K562 (cell line): ENCODE measurements around the gene MAST4. TPM values are rescaled to one million over a fixed set of nuclear protein-coding genes. Genes with fewer than 3 reads are reported as not detected.

Source experiments
- ATAC-seq: fragments of 200-7000 bp; cut with Tn5 transposase; 3 replicates; pipeline ENCODE4 v1.9.1; 2020; ENCODE audit warnings: moderate library complexity
- BruUV-seq: library from RNA; stranded (reverse); fragments of 400-500 nt; replicated peaks from 2 replicates; lab custom pipeline; 2021; lab: Mats Ljungman, UMichigan
- CTCF ChIA-PET: fragments of 300-600 bp; formaldehyde crosslinking; extraction: SDS; loops from one replicate; lab custom pipeline; 2021; ENCODE audit warnings: low intra/inter-chr PET ratio; lab: Yijun Ruan, JAX
- POLR2A ChIA-PET: fragments of 300-600, 350-650 bp; sonication (Branson Sonifier 250); formaldehyde crosslinking; extraction: SDS; loops from one replicate; lab custom pipeline; 2021; ENCODE audit warnings: antibody characterized with exemption, inconsistent platforms; lab: Yijun Ruan, JAX
- DNase-seq, 4 experiments: peaks; one replicate each; pipeline versions ENCODE4 v3.0.0 to v3.0.0-alpha.2; 2011 to 2018; ENCODE audit warnings: low spot score in 3 of 4, mixed read lengths in 3 of 4; ENCODE audit errors: extremely low read depth in 1 of 4
- FAIRE-seq: peaks from 2 replicates; lab custom pipeline; 2011; peaks lifted over from hg19 to GRCh38; lab: Jason Lieb, UNC
- H2AFZ ChIP-seq: 2 replicates; pipeline ENCODE4 v1.6.0; 2011; ENCODE audit warnings: low read depth, low read length, control low read depth, inconsistent platforms
- H3K27ac ChIP-seq: fragments of 200-600 bp; 3 replicates; pipeline ENCODE4 v1.8.0; 2011; ENCODE audit warnings: low read depth, mild to moderate bottlenecking, control low read depth, inconsistent platforms, low read length, moderate library complexity, mixed read lengths; ENCODE audit errors: extremely low read depth
- H3K27me3 ChIP-seq, 2 experiments: fragments of 300-600 bp in 1 of 2; 2 replicates in 1 of 2; 3 replicates in 1 of 2; pipeline versions ENCODE4 v1.6.0 to v1.8.0; 2011; ENCODE audit warnings: inconsistent platforms in 2 of 2, low read length in 2 of 2, mild to moderate bottlenecking in 1 of 2, mixed read lengths in 1 of 2, moderate library complexity in 1 of 2; ENCODE audit not compliant: control insufficient read depth in 2 of 2, insufficient read depth in 2 of 2
- H3K36me3 ChIP-seq: fragments of 300-600 bp; 3 replicates; pipeline ENCODE4 v1.8.0; 2011; ENCODE audit warnings: mild to moderate bottlenecking, low read length, inconsistent platforms; ENCODE audit not compliant: control insufficient read depth, insufficient read depth
- H3K4me1 ChIP-seq, 2 experiments: fragments of 200-600 bp in 1 of 2; replicated peaks in 1 of 2; 2 replicates in 1 of 2; 3 replicates in 1 of 2; pipeline versions ENCODE4 v1.5.1 to v1.8.0; 2011; ENCODE audit warnings: inconsistent platforms in 2 of 2, low read length in 2 of 2, mild to moderate bottlenecking in 1 of 2, mixed read lengths in 1 of 2, moderate library complexity in 1 of 2; ENCODE audit not compliant: control insufficient read depth in 2 of 2, insufficient read depth in 2 of 2
- H3K4me2 ChIP-seq: 2 replicates; pipeline ENCODE4 v1.6.1; 2011; ENCODE audit warnings: low read length, control low read depth, inconsistent platforms, mixed read lengths; ENCODE audit not compliant: insufficient read depth
- H3K4me3 ChIP-seq: fragments of 200-600 bp; sonication (generic), shearing (Covaris generic); 2 replicates; pipeline ENCODE4 v1.5.1; 2016; ENCODE audit warnings: control low read depth, inconsistent platforms
- H3K79me2 ChIP-seq: fragments of 200-600 bp; 3 replicates; pipeline ENCODE4 v1.8.0; 2011; ENCODE audit warnings: low read length, inconsistent platforms; ENCODE audit not compliant: control insufficient read depth, insufficient read depth
- H3K9ac ChIP-seq, 2 experiments: 2 replicates each; pipeline versions ENCODE4 v1.6.0 to v1.6.1; 2011; ENCODE audit warnings: low read depth in 2 of 2, low read length in 2 of 2, control low read depth in 1 of 2, inconsistent platforms in 1 of 2, mild to moderate bottlenecking in 1 of 2, mixed read lengths in 1 of 2; ENCODE audit not compliant: insufficient read depth in 1 of 2
- H3K9me1 ChIP-seq: one replicate; pipeline ENCODE4 v1.6.0; 2011; ENCODE audit warnings: inconsistent platforms, mild to moderate bottlenecking, low read length, moderate library complexity; ENCODE audit not compliant: control insufficient read depth, insufficient read depth
- H3K9me3 ChIP-seq: replicated peaks from 2 replicates; pipeline ENCODE4 v1.5.1; 2011; ENCODE audit warnings: low read depth, low read length, inconsistent platforms; ENCODE audit not compliant: control insufficient read depth, insufficient read depth
- H4K20me1 ChIP-seq: replicated peaks from 2 replicates; pipeline ENCODE4 v1.6.1; 2011; ENCODE audit warnings: low read length, inconsistent platforms, mixed read lengths; ENCODE audit not compliant: control insufficient read depth, insufficient read depth
- CBFA2T2 ChIP-seq: fragments of 450-650 bp; conservative IDR thresholded peaks from 2 replicates; pipeline ENCODE4 v1.6.1; 2017; ENCODE audit warnings: mild to moderate bottlenecking
- DIDO1 ChIP-seq: fragments of 450-650 bp; IDR thresholded peaks from 2 replicates; pipeline ENCODE4 v1.6.1; 2016; ENCODE audit warnings: low read depth, missing biosample characterization, missing genetic modification characterization
- ERF ChIP-seq: fragments of 450-650 bp; formaldehyde crosslinking; IDR thresholded peaks from 2 replicates; pipeline ENCODE4 v1.4.0; 2020; ENCODE audit warnings: mild to moderate bottlenecking, mixed read lengths
- JUNB ChIP-seq: fragments of 450-650 bp; formaldehyde crosslinking; conservative IDR thresholded peaks from 2 replicates; pipeline ENCODE4 v1.4.0; 2020; ENCODE audit warnings: mild to moderate bottlenecking
- KAT8 ChIP-seq: fragments of 450-650 bp; IDR thresholded peaks from 2 replicates; pipeline ENCODE4 v1.6.1; 2016; ENCODE audit warnings: low read depth, mild to moderate bottlenecking
- RFX5 ChIP-seq: IDR thresholded peaks from 2 replicates; pipeline ENCODE4 v1.6.1; 2011; ENCODE audit warnings: low read depth, mild to moderate bottlenecking, improper control_type of control experiment, low read length
- SNIP1 ChIP-seq: fragments of 450-650 bp; IDR thresholded peaks from 2 replicates; pipeline ENCODE4 v1.7.1; 2017; ENCODE audit warnings: low read depth, mild to moderate bottlenecking
- ZBTB8A ChIP-seq: fragments of 450-650 bp; IDR thresholded peaks from 2 replicates; pipeline ENCODE4 v1.6.1; 2018; ENCODE audit warnings: mild to moderate bottlenecking, moderate library complexity; ENCODE audit not compliant: partially characterized antibody
- ZC3H11A ChIP-seq: IDR thresholded peaks from 2 replicates; pipeline ENCODE4 v1.6.1; 2012; ENCODE audit warnings: low read depth, low read length, improper control_type of control experiment
- ZNF217 ChIP-seq: sonication (generic); formaldehyde crosslinking; IDR thresholded peaks from 2 replicates; pipeline ENCODE4 v1.8.0; 2022; ENCODE audit warnings: mild to moderate bottlenecking, missing genetic modification reagents
- WGBS: fragments of 100-300 bp; shearing (Covaris generic); methylation state at CpG from one replicate; pipeline ENCODE4 v1.1.6; 2016; ENCODE audit warnings: low coverage, mixed read lengths; ENCODE audit not compliant: insufficient coverage; ENCODE audit errors: missing lambda C conversion rate; 5-methylcytosine and 5-hydroxymethylcytosine counted together
- in situ Hi-C: fragments of 300-500 bp; cut with MboI; formaldehyde crosslinking; loops from 4 replicates; pipeline ENCODE4 v1.15.0; 2018; ENCODE audit warnings: inconsistent platforms, mixed read lengths
- intact Hi-C: fragments of 100-400 bp; cut with micrococcal nuclease; formaldehyde crosslinking; loops from 2 replicates; pipeline ENCODE4 v1.14.2; 2022
- polyA plus RNA-seq, 8 experiments: library from polyadenylated mRNA; depleted of rRNA in 4 of 8; stranded (reverse) in 5 of 8; unstranded in 3 of 8; fragments of >200 nt; fragmentation: Nextera tagmentation in 2 of 8; fragmentation: Illumina TruSeq in 1 of 8; extraction: Ambion mirVana in 2 of 8; extraction: Trizol in 1 of 8; gene quantifications; 2 replicates each; pipeline versions ENCODE4 v1.2.1 to v1.2.3, GENCODE V29; 2011 to 2014; ENCODE audit warnings: inconsistent platforms in 1 of 8, missing spikeins in 1 of 8
- total RNA-seq, 7 experiments: library from RNA; depleted of rRNA in 6 of 7; stranded (reverse); fragments of >200 nt in 6 of 7; fragmentation: Illumina TruSeq in 2 of 7; extraction: Trizol in 2 of 7; gene quantifications; 2 replicates each; pipeline versions ENCODE4 v1.2.1 to v1.2.3, GENCODE V29; 2011 to 2021; ENCODE audit warnings: low replicate concordance in 1 of 7
- TF ChIP-seq, protein P1 (sequence below): fragments of 450-650 bp; IDR thresholded peaks from 2 replicates; pipeline ENCODE4 v1.6.1; 2017; ENCODE audit warnings: antibody characterized with exemption
- TF ChIP-seq, protein P2 (sequence below): sonication (generic); formaldehyde crosslinking; IDR thresholded peaks from 2 replicates; pipeline ENCODE4 v1.8.0; 2022; ENCODE audit warnings: mild to moderate bottlenecking, missing genetic modification reagents, borderline replicate concordance
- TF ChIP-seq, protein P3 (sequence below): sonication (generic); formaldehyde crosslinking; IDR thresholded peaks from 2 replicates; pipeline ENCODE4 v1.9.0; 2022; ENCODE audit warnings: mild to moderate bottlenecking, missing genetic modification reagents
- TF ChIP-seq, protein P4 (sequence below): fragments of 250-450 bp; sonication (Bioruptor Pico); IDR thresholded peaks from 2 replicates; pipeline ENCODE4 v1.4.0; 2020; ENCODE audit warnings: mild to moderate bottlenecking, moderate library complexity
- TF ChIP-seq, protein P5 (sequence below): fragments of 450-650 bp; formaldehyde crosslinking; conservative IDR thresholded peaks from 2 replicates; pipeline ENCODE4 v1.4.0; 2022; ENCODE audit warnings: mild to moderate bottlenecking, missing genetic modification characterization
- TF ChIP-seq, protein P6 (sequence below): sonication (generic); formaldehyde crosslinking; IDR thresholded peaks from 2 replicates; pipeline ENCODE4 v1.8.1; 2022; ENCODE audit warnings: missing genetic modification reagents

The MAST4 gene
- total and polyA plus RNA-seq, 9 of the 15 experiments (the other 6 are each of a cell fraction or from before 2014, with no cell fraction given) = 0.88 to 10.1 (median 5.2) TPM

DNA sequence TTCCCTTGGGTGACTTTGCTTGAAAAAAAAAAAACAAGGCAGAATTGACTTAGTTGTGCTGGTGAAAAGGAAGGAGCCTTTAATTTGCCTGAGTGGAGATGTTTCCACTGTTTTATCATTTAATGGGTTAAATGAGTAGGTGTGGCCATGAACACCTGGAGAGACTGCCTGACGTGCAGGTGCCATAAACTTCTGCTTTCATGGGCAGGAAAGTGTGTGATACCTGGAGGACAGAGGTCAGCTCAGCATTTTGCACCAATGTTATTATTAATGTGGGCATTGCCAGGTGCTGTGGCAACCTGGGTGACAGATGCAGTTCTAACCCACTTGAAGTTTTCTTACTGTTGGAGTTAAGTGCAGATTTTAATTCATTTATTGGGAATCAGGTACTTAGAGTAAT, 455.0 kb downstream of the MAST4 start:
- no peak overlapping the region for H3K4me3 ChIP-seq
- 43% methylated on average over 1 of the region's 1 CpG for WGBS
- DNase-seq (no peak), ATAC-seq (no peak), FAIRE-seq (no peak)
- no peak overlapping the region for H2AFZ ChIP-seq
- peaks cover 0 to 3% of the 10 kb centered on the region in 2 experiments; a peak in 3 of 5 replicates for H3K4me1 ChIP-seq
- in situ Hi-C loops = no loop called here
- no peak overlapping the region for H3K27ac ChIP-seq
- no TSS peak for BruUV-seq
- CTCF ChIA-PET = no interaction called here
- no peaks in the 10 kb centered on the region for H4K20me1 ChIP-seq
- intact Hi-C loops = no loop called here
- POLR2A ChIA-PET = no interaction called here
- H3K36me3 ChIP-seq = no peaks in the 10 kb centered on the region; the same call in 2 of the 3 replicates
- H3K4me2 ChIP-seq = no peak overlapping the region
- H3K9me3 ChIP-seq = no peaks in the 10 kb centered on the region
- no peaks in the 10 kb centered on the region for H3K79me2 ChIP-seq
- no peak overlapping the region for H3K9ac ChIP-seq
- no peaks in the 10 kb centered on the region for H3K27me3 ChIP-seq
- no peaks in the 10 kb centered on the region for H3K9me1 ChIP-seq
- TF ChIP-seq ZNF217 (CRISPR knock-in tag) = no peak
- TF ChIP-seq CBFA2T2 = no peak
- no peak for TF ChIP-seq SNIP1
- TF ChIP-seq, protein P1, sequence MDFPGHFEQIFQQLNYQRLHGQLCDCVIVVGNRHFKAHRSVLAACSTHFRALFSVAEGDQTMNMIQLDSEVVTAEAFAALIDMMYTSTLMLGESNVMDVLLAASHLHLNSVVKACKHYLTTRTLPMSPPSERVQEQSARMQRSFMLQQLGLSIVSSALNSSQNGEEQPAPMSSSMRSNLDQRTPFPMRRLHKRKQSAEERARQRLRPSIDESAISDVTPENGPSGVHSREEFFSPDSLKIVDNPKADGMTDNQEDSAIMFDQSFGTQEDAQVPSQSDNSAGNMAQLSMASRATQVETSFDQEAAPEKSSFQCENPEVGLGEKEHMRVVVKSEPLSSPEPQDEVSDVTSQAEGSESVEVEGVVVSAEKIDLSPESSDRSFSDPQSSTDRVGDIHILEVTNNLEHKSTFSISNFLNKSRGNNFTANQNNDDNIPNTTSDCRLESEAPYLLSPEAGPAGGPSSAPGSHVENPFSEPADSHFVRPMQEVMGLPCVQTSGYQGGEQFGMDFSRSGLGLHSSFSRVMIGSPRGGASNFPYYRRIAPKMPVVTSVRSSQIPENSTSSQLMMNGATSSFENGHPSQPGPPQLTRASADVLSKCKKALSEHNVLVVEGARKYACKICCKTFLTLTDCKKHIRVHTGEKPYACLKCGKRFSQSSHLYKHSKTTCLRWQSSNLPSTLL = no peak
- TF ChIP-seq ZBTB8A = no peak
- TF ChIP-seq, protein P2, sequence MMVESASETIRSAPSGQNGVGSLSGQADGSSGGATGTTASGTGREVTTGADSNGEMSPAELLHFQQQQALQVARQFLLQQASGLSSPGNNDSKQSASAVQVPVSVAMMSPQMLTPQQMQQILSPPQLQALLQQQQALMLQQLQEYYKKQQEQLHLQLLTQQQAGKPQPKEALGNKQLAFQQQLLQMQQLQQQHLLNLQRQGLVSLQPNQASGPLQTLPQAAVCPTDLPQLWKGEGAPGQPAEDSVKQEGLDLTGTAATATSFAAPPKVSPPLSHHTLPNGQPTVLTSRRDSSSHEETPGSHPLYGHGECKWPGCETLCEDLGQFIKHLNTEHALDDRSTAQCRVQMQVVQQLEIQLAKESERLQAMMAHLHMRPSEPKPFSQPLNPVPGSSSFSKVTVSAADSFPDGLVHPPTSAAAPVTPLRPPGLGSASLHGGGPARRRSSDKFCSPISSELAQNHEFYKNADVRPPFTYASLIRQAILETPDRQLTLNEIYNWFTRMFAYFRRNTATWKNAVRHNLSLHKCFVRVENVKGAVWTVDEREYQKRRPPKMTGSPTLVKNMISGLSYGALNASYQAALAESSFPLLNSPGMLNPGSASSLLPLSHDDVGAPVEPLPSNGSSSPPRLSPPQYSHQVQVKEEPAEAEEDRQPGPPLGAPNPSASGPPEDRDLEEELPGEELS = no peak
- TF ChIP-seq, protein P3, sequence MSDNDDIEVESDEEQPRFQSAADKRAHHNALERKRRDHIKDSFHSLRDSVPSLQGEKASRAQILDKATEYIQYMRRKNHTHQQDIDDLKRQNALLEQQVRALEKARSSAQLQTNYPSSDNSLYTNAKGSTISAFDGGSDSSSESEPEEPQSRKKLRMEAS = no peak
- TF ChIP-seq JUNB = no peak
- TF ChIP-seq ERF (CRISPR knock-in tag) = no peak
- TF ChIP-seq DIDO1 (tag) = no peak
- TF ChIP-seq, protein P4, sequence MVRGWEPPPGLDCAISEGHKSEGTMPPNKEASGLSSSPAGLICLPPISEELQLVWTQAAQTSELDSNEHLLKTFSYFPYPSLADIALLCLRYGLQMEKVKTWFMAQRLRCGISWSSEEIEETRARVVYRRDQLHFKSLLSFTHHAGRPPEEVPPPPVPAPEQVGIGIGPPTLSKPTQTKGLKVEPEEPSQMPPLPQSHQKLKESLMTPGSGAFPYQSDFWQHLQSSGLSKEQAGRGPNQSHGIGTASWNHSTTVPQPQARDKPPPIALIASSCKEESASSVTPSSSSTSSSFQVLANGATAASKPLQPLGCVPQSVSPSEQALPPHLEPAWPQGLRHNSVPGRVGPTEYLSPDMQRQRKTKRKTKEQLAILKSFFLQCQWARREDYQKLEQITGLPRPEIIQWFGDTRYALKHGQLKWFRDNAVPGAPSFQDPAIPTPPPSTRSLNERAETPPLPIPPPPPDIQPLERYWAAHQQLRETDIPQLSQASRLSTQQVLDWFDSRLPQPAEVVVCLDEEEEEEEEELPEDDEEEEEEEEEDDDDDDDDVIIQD = no peak
- TF ChIP-seq, protein P5, sequence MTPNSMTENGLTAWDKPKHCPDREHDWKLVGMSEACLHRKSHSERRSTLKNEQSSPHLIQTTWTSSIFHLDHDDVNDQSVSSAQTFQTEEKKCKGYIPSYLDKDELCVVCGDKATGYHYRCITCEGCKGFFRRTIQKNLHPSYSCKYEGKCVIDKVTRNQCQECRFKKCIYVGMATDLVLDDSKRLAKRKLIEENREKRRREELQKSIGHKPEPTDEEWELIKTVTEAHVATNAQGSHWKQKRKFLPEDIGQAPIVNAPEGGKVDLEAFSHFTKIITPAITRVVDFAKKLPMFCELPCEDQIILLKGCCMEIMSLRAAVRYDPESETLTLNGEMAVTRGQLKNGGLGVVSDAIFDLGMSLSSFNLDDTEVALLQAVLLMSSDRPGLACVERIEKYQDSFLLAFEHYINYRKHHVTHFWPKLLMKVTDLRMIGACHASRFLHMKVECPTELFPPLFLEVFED = no peak
- TF ChIP-seq, protein P6, sequence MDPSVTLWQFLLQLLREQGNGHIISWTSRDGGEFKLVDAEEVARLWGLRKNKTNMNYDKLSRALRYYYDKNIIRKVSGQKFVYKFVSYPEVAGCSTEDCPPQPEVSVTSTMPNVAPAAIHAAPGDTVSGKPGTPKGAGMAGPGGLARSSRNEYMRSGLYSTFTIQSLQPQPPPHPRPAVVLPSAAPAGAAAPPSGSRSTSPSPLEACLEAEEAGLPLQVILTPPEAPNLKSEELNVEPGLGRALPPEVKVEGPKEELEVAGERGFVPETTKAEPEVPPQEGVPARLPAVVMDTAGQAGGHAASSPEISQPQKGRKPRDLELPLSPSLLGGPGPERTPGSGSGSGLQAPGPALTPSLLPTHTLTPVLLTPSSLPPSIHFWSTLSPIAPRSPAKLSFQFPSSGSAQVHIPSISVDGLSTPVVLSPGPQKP (CRISPR knock-in tag) = no peak
- no peak for TF ChIP-seq KAT8
- TF ChIP-seq ZC3H11A = no peak
- TF ChIP-seq RFX5 = no peak
